NCI-H526 treated with DMSO at 0.1 percent for 48 hours (cell line): ENCODE measurements around the gene ASF1B.
"Not testable (repeated sequence)": the region's sequence is repeated elsewhere in the genome, so short reads cannot be mapped to it uniquely, and the experiment has no call there.

Experiments used
- DNase-seq: peaks from one replicate; lab custom pipeline; 2025; lab: John Stamatoyannopoulos, UW

ASF1B gene

DNA sequence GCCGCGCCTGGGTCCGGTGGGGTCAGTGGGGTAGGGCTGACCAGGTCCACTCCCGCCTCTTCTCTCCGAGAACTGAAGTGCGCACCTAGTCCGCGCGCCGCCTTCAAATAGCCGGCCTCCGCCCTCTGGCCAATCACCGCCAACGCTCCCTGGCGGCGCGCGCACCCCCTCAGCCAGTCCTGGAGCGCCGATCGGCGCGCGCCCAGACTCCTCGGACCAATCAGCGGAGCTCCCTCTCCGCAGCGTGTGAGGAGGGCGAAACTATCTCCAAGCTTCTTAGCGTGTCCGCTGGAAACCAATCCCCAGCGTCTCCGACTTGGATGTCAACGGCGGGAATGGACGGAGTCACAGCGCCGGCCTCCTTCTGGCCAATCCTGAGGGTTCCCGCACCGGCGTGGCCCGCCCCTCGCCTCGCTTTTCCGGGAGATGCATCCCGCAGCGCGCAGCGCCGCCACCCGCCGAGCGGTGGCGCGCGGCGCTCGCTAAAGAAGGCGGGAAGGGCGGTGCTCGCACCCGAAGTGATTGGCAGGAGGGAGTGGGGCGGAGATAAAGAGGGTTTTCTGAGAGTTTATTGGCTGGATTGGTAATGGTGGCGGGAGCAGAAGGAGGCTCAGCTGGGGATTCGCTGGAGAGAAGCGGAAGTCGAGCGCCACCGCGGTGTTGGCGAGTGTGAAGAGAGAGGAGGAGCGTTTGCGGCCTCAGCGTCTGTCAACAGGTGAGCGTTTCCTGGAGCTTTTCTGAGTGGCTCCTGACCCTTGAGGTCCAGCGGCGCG lies at the start of gene ASF1B:
ASF1B (minus strand) TSS at position 81 of the 773 bp plus-strand sequence. CDS start 133 bp downstream, outside the sequence.
- DNase-seq, result peak; percentile 99

DNA sequence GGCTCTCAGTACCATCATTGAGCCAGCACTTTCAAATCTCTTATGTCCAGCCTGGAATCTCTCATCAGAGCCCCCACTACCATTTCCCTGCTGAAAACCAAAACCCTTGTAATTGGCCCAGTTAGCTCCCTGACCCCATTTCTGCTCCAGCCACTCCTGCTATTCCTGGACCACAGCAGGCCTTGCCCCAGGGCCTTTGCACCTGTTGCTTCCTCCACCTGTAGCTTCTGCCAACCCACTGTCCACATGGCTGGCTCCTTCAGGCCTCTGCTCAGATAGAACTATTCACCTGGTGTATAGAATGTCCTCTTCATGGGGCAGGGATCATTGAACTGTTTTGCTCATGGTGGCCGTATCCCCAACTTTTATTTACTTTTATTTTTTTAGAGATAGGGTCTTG lies 49.3 kb upstream of the ASF1B start:
- DNase-seq, result not testable (repeated sequence)

DNA sequence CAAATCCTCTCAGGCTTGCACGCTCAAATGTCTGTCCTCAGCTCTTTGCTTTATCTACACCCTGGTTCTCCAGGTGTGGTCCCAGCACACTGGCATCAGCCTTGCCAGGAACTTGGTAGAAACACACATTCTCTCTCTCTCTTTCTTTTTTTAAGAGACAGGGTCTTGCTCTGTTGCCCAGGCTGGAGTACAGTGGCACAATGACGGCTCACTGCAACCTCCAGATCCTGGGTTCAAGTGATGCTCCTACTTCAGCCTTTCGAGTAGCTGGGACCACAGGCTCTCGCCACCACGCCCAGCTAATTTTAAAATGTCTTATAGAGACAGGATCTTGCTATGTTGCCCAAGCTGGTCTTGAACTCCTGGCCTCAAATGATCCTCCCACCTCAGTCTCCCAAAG lies 48.8 kb upstream of the ASF1B start:
- no peak for DNase-seq

DNA sequence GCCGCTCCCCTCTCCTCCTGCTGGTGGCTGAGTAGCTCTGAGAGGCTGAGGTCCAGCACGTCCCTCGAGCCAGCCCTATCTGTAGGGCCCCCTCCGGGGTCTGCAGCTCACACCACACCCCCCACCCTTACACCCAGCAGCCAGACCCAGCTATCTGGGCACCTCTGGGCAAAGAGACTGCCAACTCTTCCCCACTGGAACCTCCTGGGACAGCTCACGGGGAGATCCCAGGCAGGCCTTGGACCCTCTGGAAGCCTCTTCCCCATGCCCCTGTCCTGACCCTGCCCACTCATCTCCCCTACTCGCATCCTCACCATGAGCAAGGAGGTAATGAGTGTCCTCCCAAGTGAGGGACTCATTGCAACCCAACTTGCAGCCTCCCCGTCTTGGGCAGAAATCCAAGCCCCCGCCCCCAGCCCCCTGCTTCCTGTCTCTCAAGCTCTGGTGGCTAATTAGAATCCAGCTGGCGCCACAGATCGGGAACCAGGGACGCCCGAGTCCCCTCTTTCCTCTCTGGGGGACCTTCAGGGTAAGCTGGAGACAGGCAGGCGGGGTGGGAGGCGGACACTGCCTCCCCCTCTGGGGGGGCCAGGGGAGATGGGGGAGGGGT lies 47.5 kb upstream of the ASF1B start:
- DNase-seq, result no peak

DNA sequence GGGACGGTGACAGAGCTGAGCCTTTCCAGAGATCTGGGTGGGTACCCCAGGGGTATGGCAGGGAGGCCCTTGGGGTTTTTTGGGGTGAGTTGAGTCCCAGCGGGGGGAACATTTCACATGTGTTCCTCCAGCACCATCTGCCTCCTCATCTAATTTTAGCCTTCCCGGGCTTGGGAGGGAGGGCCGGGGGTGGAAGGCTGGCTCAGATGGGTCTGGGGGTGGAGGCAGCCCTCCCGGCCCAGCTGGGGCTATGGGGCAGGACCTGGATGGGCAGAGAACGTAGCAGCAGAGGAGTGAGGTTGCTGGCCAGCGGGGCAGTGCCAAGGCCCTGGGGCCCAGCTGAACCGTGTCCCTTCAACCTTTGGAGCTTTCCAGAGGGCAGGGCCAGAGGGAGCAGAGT lies 46.1 kb upstream of the ASF1B start:
- no peak for DNase-seq

DNA sequence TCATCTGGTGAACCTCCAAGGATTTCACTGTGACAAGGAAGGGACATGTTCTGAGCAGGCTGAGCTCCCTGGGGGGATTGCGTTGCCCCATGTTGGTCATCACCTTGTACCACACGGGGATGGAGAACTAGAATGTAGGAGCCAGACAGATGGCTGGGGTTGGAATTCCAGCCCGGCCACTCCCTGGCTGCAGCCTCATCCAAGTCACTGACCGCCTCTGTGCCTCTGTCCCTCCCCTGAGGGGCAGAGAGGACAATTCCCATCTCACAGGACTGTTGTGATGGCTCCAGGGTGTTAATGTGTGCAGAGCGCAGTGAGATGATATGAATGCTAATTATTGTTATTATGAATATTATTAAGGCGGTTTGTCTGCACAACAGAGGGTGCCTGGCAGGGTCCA lies 45.5 kb upstream of the ASF1B start:
- no peak for DNase-seq

DNA sequence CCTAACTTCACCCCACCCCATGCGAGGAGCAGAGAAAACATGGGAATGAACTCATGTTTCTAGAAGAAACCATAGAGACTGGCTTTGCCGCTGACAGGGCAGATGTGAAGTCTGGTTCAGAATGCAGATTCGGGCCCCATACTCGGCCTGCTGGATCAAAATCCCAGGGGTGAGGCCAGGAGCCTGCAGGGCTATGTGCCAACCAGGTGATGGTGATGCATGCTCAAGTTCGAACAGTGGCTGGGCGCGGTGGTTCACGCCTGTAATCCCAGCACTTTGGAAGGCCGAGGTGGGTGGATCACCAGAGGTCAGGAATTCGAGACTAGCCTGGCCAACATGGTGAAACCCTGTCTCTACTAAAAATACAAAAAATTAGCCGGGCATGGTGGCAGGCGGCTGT lies 44.8 kb upstream of the ASF1B start:
- not testable (repeated sequence) for DNase-seq

DNA sequence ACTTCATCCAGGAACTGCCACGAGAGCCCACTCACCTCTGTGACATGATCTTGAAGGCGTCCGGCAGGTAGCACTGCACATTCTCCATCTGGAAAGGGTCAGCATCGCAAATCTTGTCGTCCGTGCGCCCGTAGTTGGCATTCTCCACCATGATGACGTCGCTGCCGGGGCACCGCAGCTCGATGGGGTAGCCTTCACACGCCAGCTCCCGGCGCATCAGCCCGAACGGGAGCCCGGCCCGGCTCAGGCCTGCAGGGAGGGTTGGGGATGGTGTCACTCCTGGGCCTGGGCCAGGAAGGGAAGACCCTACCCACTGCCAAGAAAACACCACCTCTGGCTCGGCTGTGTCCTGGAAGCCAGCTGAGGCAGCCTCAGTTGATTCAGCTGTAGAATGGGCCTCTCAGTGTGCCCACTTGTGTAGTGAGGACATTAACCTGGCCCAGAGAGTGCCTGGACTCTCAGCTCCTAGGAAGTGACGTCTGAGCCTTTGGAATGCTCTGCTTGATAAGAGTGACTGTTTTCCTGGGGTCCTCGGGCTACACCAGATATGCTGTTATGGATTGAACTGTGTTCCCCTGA lies 41.2 kb upstream of the ASF1B start:
- DNase-seq, result no peak

DNA sequence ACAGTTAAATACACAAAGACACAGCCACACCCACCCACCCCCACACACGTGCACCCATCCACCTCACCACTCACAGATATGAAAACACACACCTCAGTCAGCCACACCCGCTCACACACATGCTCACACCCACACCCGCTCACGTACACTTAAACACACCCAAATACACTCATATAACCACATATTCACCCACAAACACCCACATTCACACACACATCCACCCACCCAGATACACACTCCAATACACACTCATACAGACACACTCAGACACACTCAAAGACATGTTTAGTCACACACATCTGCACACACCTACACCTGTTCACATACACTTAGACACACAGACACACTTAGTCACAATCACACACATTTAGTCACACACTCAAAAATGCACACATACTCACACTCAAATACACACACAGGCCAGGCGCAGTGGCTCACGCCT lies 39.0 kb upstream of the ASF1B start:
- DNase-seq, result no peak

DNA sequence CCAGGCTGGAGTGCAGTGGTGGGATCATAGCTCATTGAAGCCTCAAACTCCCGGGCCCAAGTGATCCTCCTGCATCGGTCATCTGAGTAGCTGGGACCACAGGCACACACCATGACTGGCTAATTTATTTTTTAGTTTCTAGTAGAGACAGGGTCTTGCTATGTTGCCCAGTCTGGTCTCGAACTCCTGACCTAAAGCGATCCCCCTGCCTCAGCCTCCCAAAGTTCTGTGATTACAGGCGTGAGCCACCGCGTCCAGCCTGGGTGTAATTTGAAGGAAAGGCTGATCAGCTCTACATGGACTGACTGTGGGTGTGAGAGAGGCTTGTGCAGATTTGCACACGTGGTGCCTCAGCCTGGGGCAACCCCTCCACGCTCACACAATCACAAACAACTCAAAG lies 38.5 kb upstream of the ASF1B start:
- no peak for DNase-seq

DNA sequence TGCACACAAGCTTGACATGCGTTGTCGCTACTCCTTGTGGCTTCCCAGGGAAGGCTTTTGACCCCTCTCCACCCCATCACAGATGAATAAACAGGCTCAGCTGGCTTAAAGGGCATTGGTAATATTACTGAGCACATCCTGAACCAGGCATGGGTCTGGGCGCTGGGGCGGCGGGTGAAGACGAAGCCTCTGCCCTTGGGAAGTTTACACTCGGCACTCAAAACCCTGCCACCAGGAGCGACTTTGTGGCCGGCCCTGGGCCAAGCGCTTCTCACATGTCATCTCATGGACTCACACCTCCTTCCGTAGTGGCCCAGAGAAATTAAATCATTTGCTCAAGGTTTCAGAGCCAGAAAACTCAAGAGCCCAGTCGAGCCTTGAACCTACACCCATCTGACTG lies 32.6 kb upstream of the ASF1B start:
- DNase-seq, result no peak

DNA sequence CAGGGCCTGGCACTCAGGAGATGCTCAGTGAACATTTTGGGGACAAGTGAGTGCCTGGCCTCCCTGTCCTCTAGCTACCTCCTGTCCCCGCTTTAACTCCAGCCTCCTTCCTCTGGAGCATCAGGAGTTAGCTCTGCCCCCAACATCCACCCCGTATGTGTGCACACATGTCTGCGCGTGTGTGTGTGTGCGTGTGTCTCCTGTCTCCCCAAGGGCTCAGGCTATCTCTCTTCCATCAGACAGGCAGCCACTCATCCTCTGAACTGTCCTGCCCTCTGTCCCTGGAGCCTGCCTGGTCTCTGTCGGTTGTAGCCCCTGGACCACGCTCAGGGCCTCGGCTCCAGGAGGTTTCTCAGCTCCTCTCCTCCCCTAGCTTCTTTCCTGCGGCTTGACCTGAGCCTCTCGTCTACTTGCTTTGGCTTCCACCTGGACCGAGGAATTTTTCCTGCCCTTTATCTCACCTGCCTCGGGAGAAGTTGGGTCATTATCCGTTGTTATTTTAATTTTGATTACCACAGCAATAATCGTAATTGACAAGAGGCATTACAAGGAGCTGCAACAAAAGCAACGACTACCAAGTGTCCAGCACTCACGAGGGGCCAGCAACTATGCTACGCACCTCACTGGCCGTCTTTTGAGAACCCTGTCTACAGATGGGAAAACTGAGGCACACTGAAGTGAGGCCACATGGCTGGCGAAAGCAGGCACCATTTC lies 32.0 kb upstream of the ASF1B start:
- DNase-seq, result no peak

DNA sequence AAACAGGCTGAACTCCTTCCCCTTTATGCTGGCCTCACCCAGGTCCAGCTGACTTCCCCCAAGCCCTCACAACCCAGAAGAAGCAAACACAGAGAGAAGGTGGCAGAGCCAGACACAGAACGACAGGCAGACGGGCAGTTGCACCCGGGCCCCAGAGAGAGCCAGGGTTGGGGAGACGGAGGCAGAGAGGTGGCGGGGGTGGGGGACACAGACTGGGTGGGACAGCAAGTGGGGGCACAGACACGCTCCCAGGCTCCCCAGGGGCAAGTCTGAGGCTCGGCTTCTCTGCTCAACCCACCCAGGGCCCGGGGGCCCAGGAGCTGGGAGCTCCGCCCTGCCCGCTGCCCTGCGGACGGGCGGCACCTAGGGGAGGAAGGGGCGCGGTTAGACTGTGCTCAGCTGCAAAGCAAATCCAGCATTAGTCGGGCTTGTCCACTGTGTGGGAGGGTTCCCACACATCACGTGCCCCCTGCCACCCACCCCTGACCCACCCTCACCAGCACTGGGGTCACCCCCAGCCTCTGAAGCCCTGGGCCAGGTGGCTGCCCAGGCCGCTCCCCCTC lies 31.3 kb upstream of the ASF1B start:
- DNase-seq, result no peak

DNA sequence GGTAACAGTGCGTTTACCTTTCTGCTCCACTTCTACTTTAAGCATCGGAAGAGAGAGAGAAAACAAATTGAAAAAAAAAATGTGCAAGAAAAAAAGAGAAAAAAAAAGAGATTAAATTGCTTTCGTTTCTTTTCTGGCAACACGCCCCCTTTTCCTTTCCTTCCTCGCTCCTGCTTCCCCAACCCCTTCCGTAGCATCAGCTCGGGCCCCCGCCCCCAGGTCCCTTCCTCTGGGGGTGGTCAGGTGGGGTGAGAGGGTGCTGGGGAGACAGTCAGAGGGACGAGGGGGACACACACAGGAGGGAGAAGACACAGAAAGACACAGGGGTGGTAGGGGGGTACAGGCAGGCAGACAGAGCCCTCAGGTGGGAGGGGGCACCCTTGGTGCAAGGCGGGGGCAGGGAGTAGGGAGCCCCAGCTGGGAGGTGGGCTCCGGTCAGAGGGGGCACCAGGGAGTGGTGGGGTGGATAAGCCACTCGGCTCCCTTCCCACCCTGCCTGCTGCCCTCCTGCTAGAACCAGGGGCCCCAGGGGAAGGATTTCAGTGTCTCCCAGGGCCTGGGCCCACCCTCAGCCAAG lies 30.7 kb upstream of the ASF1B start:
- DNase-seq, result no peak

DNA sequence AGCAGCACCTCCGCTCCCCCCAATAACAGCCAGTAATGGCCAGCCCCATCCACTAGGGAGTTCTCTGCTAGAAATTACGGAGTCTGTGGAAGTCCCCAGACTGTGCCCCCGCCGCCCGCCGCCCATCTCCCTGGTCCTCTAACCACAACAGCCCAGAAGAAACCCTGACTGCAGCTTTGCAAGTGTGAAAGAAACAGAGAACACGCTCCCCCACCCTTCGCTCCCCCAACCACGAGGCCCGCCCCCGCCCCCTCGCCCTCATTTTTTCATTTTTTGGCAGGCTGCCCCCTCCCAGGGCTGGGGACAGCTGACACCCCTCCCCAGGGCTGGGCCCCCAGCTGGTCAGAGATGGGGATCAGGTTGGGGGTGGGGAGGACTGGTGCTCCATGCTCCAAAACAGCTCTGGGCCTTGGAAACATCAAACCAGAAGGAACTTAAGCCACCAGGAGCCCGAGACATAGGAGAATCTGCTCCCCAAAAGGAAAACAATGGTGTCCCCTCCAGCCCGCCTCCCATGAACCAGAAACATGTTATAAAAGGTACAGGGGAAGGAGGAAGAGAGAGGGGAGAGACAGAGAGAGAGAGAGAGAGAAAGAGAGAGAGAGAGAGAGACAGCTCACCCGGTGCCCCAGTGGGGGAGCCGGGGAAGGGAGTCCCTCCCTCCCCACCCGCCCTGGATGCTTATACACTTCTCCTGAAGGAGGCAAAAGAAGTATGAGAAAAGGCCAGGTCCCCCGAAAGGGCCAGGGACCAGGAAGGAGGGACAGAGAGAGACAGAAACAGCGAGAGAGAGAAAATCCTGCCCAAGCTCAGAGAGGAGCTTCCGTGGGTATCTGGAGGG lies 29.8 kb upstream of the ASF1B start:
- no peak for DNase-seq

DNA sequence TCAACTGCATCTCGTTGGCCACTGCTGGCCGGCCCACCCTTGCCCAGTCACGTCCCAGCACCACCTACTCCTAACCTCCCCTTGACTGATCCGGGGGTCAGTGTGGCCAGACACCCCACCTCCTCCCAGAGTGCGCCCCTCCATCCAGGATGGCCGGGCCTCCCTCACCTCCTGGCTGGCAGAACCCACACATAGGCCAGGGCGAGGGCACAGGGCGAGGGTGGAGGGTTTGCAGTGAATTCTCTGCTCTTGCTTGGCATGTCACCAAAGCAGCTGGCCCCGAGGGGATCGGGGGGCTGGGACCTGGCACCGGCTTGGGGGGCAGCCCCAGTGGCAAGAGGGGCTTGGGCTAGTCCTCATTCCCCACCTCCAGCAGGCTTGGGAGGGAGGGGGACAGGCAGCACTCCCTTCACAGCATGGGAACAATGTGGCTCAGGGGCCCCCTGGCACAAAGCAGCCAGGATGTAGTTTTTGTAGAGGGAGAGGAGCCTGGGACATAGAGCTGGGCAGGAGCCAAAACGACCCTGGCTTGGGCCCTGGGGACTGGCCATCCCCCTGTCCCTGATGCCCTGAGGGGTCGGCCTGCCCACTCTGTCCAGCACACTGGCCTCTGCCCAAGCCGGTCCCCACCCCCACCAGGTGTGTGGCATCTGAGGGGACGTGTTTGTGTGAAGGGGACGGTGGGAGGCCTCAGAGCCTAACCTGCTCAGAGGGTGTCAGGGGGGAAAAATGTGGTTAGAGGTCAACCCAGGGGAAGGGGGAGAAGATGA lies 28.5 kb upstream of the ASF1B start:
- DNase-seq, result no peak

DNA sequence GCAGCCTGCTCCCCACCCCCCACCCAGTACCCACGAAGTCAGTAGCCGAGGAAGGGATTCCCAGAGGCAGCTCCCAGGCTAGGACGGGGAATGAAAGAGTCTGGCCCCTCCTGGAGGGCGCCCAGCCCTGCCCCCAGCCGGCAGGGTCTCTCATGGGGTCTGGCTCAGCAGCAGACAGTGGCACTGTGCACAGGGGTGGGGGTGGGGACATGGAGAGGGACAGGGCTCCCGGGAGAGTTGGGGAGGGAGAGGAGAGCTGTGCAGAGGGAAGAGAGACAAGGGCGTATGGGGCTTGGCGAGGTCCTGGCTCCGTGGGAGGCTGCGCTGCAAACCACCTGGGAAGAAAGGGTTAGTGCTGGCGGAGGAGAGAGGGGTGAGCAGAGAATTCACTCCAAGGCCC lies 27.7 kb upstream of the ASF1B start:
- no peak for DNase-seq

DNA sequence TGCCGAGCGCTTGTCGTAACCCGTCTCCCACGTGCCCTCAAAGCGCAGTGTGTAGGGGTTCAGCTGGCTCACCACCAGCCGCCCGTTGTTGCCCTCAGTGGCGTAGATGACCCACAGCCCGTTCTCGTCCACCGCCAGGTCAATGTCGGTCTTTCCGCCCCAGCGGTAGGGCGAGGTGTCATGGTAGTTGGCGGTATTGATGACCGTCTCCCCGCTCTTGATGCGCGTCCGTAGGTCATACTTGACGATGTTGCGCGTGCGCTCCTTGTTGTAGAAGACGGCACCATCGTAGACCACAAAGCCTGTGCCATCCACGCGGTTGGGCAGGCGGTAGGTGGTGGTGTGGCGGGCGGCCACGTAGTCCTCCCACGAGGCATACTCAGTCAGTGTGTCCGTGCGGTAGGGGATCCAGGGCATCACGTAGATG lies 26.5 kb upstream of the ASF1B start:
- no peak for DNase-seq

DNA sequence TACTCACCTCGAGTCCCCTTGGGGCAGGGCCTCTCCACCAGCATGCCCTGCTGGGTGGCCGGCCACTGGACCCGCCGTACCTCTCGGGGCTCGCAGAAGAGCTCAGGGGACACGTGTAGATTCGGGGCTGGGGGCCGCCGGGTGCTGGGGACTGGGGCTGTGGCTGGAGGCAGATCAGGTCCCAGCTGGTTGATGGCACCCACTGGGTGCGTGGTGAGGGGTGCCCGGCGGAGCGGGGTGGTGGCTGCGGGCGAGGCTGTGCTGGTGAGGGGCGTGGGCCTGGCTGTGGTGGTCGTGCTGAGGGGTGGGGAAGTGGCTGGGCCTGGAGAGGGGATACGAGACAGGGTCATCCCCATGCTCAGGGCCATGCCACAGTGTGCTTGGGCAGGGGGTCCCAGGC lies 24.9 kb upstream of the ASF1B start:
- no peak for DNase-seq

DNA sequence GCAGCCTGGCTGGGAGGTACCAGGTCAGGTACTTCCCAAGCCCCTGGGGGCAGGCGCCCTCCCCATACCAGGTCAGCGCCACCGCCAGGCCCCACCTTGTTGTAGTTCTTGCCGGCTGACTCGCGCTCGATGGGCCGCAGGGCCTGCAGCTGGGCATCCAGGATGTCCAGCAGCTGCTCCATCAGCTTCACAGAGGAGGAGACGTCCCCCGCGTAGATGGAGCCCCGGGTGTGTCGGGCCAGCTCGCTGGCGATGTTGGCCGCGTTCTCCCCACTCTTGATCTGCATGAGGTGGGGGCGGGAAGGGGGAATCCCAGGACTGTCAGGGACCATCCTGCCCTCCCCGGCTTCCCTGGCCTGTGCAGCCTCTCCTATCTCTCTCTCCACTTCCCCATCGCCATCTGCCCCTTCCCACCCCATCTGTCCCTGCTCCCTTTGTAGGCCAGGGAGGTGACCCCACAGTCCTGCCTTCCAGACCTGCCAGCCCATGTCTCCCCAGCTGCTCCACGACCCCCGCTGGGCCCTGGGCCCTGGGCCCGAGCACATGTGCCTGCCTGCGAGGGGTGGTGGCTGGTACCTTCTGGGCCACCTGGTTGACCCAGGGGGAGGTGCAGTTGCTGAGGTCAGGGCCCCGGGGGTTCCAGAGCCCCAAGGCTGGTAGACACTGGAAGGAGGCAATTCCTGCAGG lies 23.8 kb upstream of the ASF1B start:
- no peak for DNase-seq
